Sigmoid colon (tissue), 7 donors: ENCODE measurements around the gene DKK3. TPM values are rescaled to one million over a fixed set of nuclear protein-coding genes. Genes with fewer than 3 reads are reported as not detected.

Experiments
- DNase-seq: peaks from one replicate; pipeline ENCODE4 v3.0.0-alpha.2; 2019
- H3K27ac ChIP-seq, 4 donors: fragments of 200-600 bp; sonication (generic); one replicate each; pipeline ENCODE4 v1.5.1; 2016 to 2019; ENCODE audit warnings: mild to moderate bottlenecking in 1 of 4
- H3K27me3 ChIP-seq, 3 donors: fragments of 200-600 bp; sonication (generic); one replicate each; pipeline ENCODE4 v1.5.1; 2019; ENCODE audit warnings: mild to moderate bottlenecking in 1 of 3
- H3K36me3 ChIP-seq, 4 donors: fragments of 200-600 bp; sonication (generic); one replicate each; pipeline ENCODE4 v1.5.1; 2016 to 2019
- H3K4me1 ChIP-seq, 4 donors: fragments of 200-600 bp; sonication (generic); one replicate each; pipeline ENCODE4 v1.5.1; 2017 to 2019
- H3K4me3 ChIP-seq, 4 donors: fragments of 200-600 bp; sonication (generic); one replicate each; pipeline ENCODE4 v1.5.1; 2017 to 2019; ENCODE audit warnings: mild to moderate bottlenecking in 2 of 4, moderate library complexity in 1 of 4
- H3K9me3 ChIP-seq, 4 donors: fragments of 200-600 bp in 3 of 4; sonication (generic) in 3 of 4; one replicate each; pipeline versions ENCODE4 v1.5.1 to v1.6.1; 2013 to 2019
- CTCF ChIP-seq, 4 experiments: fragments of 450-650 bp in 3 of 4; fragments of 200-600 bp in 1 of 4; IDR thresholded peaks; one replicate each; pipeline ENCODE4 v1.5.1; 2016 to 2019; ENCODE audit warnings: antibody characterized with exemption in 4 of 4, mild to moderate bottlenecking in 3 of 4, moderate library complexity in 2 of 4
- EP300 ChIP-seq, 4 donors: sonication (generic); formaldehyde crosslinking; IDR thresholded peaks; one replicate each; pipeline ENCODE4 v1.6.1; 2017; ENCODE audit warnings: antibody characterized with exemption in 4 of 4
- POLR2A ChIP-seq, 2 donors: fragments of 450-650 bp; IDR thresholded peaks; one replicate each; pipeline ENCODE4 v1.6.1; 2016; ENCODE audit warnings: antibody characterized with exemption in 2 of 2, mild to moderate bottlenecking in 2 of 2, moderate library complexity in 2 of 2
- POLR2AphosphoS5 ChIP-seq, 4 donors: sonication (generic); formaldehyde crosslinking; IDR thresholded peaks; one replicate each; pipeline ENCODE4 v1.6.1; 2017; ENCODE audit warnings: antibody characterized with exemption in 4 of 4
- WGBS, 2 donors: extraction: QIAGEN DNeasy Blood & Tissue Kit; methylation state at CpG; one replicate each; pipeline ENCODE4 v1.1.7; 2013; 5-methylcytosine and 5-hydroxymethylcytosine counted together
- intact Hi-C: fragments of 100-400 bp; cut with DNase I; formaldehyde crosslinking; loops from one replicate; pipeline ENCODE4 v1.15.1; 2023
- polyA plus RNA-seq, 3 donors: library from polyadenylated mRNA; stranded (reverse); fragments of 200-250 nt; gene quantifications; one replicate each; pipeline ENCODE4 v1.2.3, GENCODE V29; 2013
- total RNA-seq, 4 donors: library from RNA; depleted of rRNA; stranded (reverse); fragments of >200 nt; gene quantifications; one replicate each; pipeline ENCODE4 v1.1.0, GENCODE V29; 2016
- donor health status: healthy with polysubstance abuse.
- donor health status: Bipolar disorder and iron deficiency.
- donor health status: healthy.

DKK3 gene
- total and polyA plus RNA-seq, 7 donors, result 6.0 to 181 (median 83.6) TPM

GRCh38 chr11:12006552-12007229 lies 1.7 kb downstream of the DKK3 start:
- Histone ChIP-seq H3K27me3 (peaks cover 0 to 16% (median 0%) of the 10 kb centered on the region in 3 donors), H3K36me3 (peaks cover 0 to 5% (median 0%) of the 10 kb centered on the region in 4 donors), H3K4me1 (peaks cover 0 to 24% (median 18%) of the 10 kb centered on the region in 4 donors), H3K9me3 (no peaks in the 10 kb centered on the region), H3K27ac (peak overlapping the region in 2 of 4 donors; percentile 70 to 73), H3K4me3 (no peak overlapping the region)
- TF ChIP-seq POLR2AphosphoS5 (IDR thresholded peaks at IDR 0.05) (no peak), EP300 (IDR thresholded peaks at IDR 0.05) (no peak), POLR2A (IDR thresholded peaks at IDR 0.05) (no peak), CTCF (IDR thresholded peaks at IDR 0.05) (no peak)
- no peak for DNase-seq
- WGBS, 2 donors, result 92% methylated on average over 7 of the region's 7 CpGs
- intact Hi-C loops, result no loop called here

DNA sequence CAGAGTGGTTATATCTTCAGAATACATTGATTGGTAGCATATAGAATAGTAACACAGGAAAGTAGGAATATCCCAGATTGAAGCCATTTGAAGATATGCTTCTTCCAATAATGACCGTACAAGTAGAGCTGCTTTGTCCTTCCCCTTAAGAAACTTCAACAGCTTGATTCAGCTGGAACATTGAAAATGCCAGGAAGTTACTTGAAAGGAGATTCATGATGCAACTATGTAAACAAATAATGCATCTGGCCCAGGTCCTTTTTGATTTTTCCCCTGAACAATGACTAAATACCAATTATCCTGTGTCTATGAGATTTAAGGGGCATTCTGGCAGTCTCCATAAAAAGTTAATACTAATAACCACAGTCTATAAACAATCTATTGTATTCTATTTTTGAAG lies 3.0 kb downstream of the DKK3 start:
- H3K9me3 ChIP-seq, result no peaks in the 10 kb centered on the region
- H3K36me3 ChIP-seq, result peaks cover 0 to 14% (median 0%) of the 10 kb centered on the region in 4 donors
- TF ChIP-seq POLR2AphosphoS5 (IDR thresholded peaks at IDR 0.05) (peak in 2 of 4 donors; percentile 21 to 23), CTCF (IDR thresholded peaks at IDR 0.05) (no peak), POLR2A (IDR thresholded peaks at IDR 0.05) (no peak), EP300 (IDR thresholded peaks at IDR 0.05) (no peak)
- H3K27ac ChIP-seq, result peak overlapping the region in 1 of 4 donors; percentile 27
- intact Hi-C loops, result no loop called here
- DNase-seq, result no peak
- H3K27me3 ChIP-seq, result peaks cover 0 to 16% (median 0%) of the 10 kb centered on the region in 3 donors
- 75 to 81% methylated on average over 1 of the region's 1 CpG for WGBS, 2 donors
- H3K4me1 ChIP-seq, result peaks cover 0 to 24% (median 18%) of the 10 kb centered on the region in 4 donors
- no peak overlapping the region for H3K4me3 ChIP-seq

DNA sequence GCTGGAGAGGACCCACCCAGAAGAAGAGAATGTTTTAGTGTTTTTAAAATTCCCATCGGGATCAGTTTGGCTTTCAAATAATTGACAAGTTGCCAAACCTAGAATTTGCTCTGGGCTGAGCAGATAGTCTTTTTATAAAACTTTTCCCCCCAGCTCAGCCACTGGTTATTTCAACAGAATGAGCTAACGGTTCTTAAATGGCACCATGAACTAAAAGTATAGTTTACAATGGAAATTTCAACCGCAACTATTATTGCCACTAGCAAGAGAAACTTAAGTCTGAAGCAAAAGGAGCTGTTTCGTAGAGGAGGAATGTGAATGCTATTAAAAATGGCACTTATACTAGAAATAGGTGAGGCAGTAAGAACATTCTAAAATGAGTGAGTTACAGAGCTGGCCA lies 3.4 kb downstream of the DKK3 start:
- intact Hi-C loops, result no loop called here
- Histone ChIP-seq H3K36me3 (peaks cover 0 to 14% (median 0%) of the 10 kb centered on the region in 4 donors), H3K4me3 (no peak overlapping the region), H3K4me1 (peaks cover 0 to 24% (median 18%) of the 10 kb centered on the region in 4 donors), H3K9me3 (no peaks in the 10 kb centered on the region), H3K27me3 (peaks cover 0 to 16% (median 0%) of the 10 kb centered on the region in 3 donors), H3K27ac (peak overlapping the region in 1 of 4 donors; percentile 24)
- no peak for TF ChIP-seq CTCF (IDR thresholded peaks at IDR 0.05)
- no peak for TF ChIP-seq POLR2A (IDR thresholded peaks at IDR 0.05)
- TF ChIP-seq POLR2AphosphoS5 (IDR thresholded peaks at IDR 0.05), result no peak
- no peak for TF ChIP-seq EP300 (IDR thresholded peaks at IDR 0.05)
- DNase-seq, result no peak
- WGBS, 2 donors, result 79 to 84% methylated on average over 4 of the region's 4 CpGs

- Histone ChIP-seq H3K4me3 (no peak overlapping the region), H3K9me3 (no peaks in the 10 kb centered on the region), H3K36me3 (peaks cover 0 to 14% (median 0%) of the 10 kb centered on the region in 4 donors), H3K27ac (no peak overlapping the region), H3K27me3 (peaks cover 0 to 13% (median 0%) of the 10 kb centered on the region in 3 donors), H3K4me1 (peaks cover 0 to 16% (median 12%) of the 10 kb centered on the region in 4 donors)
- DNase-seq, result no peak
- intact Hi-C loops, result no loop called here
- TF ChIP-seq EP300 (IDR thresholded peaks at IDR 0.05) (no peak), POLR2AphosphoS5 (IDR thresholded peaks at IDR 0.05) (no peak), CTCF (IDR thresholded peaks at IDR 0.05) (no peak), POLR2A (IDR thresholded peaks at IDR 0.05) (no peak)
- WGBS, 2 donors, result 81 to 87% methylated on average over 4 of the region's 4 CpGs
Measured at GRCh38 chr11:12003815-12004214, 4.6 kb downstream of the DKK3 start.
